H1 (cell line): ENCODE results near the gene HSPA4. TPM values are rescaled to one million over a fixed set of nuclear protein-coding genes. Genes with fewer than 3 reads are reported as not detected.
A peak's percentile ranks its signal among the peaks of the same experiment; 100 is the strongest.

Experiments
- CTCF ChIA-PET: fragments of 300-600 bp; sonication (Branson Sonifier 250); formaldehyde crosslinking; loops from one replicate; lab custom pipeline; 2021; ENCODE audit not compliant: partially characterized antibody; lab: Charles Lee
- POLR2A ChIA-PET: fragments of 300-600 bp; sonication (Branson Sonifier 250); formaldehyde crosslinking; loops from one replicate; lab custom pipeline; 2021; ENCODE audit warnings: inconsistent platforms; ENCODE audit not compliant: partially characterized antibody; lab: Charles Lee
- DNase-seq, 2 experiments: peaks; one replicate each; pipeline versions ENCODE4 v3.0.0 to v3.0.0-alpha.2; 2010 to 2022; ENCODE audit warnings: low spot score in 2 of 2, low read depth in 1 of 2, mixed read lengths in 1 of 2
- FAIRE-seq: peaks from 2 replicates; lab custom pipeline; 2011; peaks lifted over from hg19 to GRCh38; lab: Jason Lieb, UNC
- H2AFZ ChIP-seq: 2 replicates; pipeline ENCODE4 v1.8.1; 2012; ENCODE audit warnings: low read length, inconsistent platforms
- H2AK5ac ChIP-seq: 2 replicates; pipeline ENCODE4 v1.6.1; 2013; ENCODE audit warnings: low read depth, low read length
- H2BK120ac ChIP-seq: replicated peaks from 2 replicates; pipeline ENCODE3; 2013; ENCODE audit warnings: low read depth, low read length, inconsistent platforms
- H2BK12ac ChIP-seq: 2 replicates; pipeline ENCODE4 v1.6.1; 2013; ENCODE audit warnings: low read depth, low read length
- H2BK15ac ChIP-seq: 2 replicates; pipeline ENCODE4 v1.6.1; 2013; ENCODE audit warnings: low read length
- H2BK20ac ChIP-seq: 2 replicates; pipeline ENCODE4 v1.6.1; 2013; ENCODE audit warnings: low read length
- H2BK5ac ChIP-seq: 2 replicates; pipeline ENCODE4 v1.6.1; 2013; ENCODE audit warnings: low read depth, low read length
- H3K14ac ChIP-seq: 2 replicates; pipeline ENCODE4 v1.6.1; 2013; ENCODE audit warnings: inconsistent platforms; ENCODE audit not compliant: insufficient read length
- H3K18ac ChIP-seq: 2 replicates; pipeline ENCODE4 v1.6.1; 2013; ENCODE audit warnings: low read length; ENCODE audit errors: extremely low read depth
- H3K23ac ChIP-seq: 2 replicates; pipeline ENCODE4 v1.6.1; 2013; ENCODE audit warnings: inconsistent platforms; ENCODE audit not compliant: insufficient read length
- H3K23me2 ChIP-seq: 2 replicates; pipeline ENCODE4 v1.6.1; 2013; ENCODE audit warnings: low read depth, low read length
- H3K27ac ChIP-seq: 2 replicates; pipeline ENCODE4 v1.6.1; 2011; ENCODE audit warnings: low read depth, low read length, inconsistent platforms
- H3K27me3 ChIP-seq, 4 experiments: replicated peaks in 1 of 4; 1 replicate in 1 of 4; 2 replicates in 3 of 4; pipeline versions ENCODE4 v1.6.1 to v1.8.1; 2011 to 2013; ENCODE audit warnings: low read length in 3 of 4, mild to moderate bottlenecking in 3 of 4, inconsistent platforms in 2 of 4, mixed read lengths in 2 of 4, moderate library complexity in 1 of 4; ENCODE audit not compliant: control insufficient read depth in 3 of 4, insufficient read depth in 3 of 4; ENCODE audit errors: extremely low read depth in 1 of 4
- H3K36me3 ChIP-seq, 4 experiments: 2 replicates each; pipeline versions ENCODE4 v1.6.1 to v1.8.1; 2011 to 2013; ENCODE audit warnings: mild to moderate bottlenecking in 4 of 4, low read length in 3 of 4, moderate library complexity in 2 of 4, control low read depth in 1 of 4, inconsistent platforms in 1 of 4; ENCODE audit not compliant: insufficient read depth in 4 of 4, control insufficient read depth in 2 of 4
- H3K4ac ChIP-seq: replicated peaks from 2 replicates; pipeline ENCODE3; 2013; ENCODE audit warnings: low read length, low read depth, mixed read lengths, inconsistent platforms; ENCODE audit not compliant: insufficient read length
- H3K4me1 ChIP-seq, 4 experiments: replicated peaks in 1 of 4; 1 replicate in 1 of 4; 2 replicates in 3 of 4; pipeline versions ENCODE4 v1.6.1 to v1.8.1; 2011 to 2013; ENCODE audit warnings: low read length in 3 of 4, inconsistent platforms in 2 of 4, mixed read lengths in 1 of 4; ENCODE audit not compliant: insufficient read depth in 4 of 4, control insufficient read depth in 3 of 4
- H3K4me2 ChIP-seq, 2 experiments: 2 replicates each; pipeline versions ENCODE4 v1.6.1 to v1.8.1; 2011 to 2013; ENCODE audit warnings: low read depth in 2 of 2, low read length in 2 of 2, control low read depth in 1 of 2, inconsistent platforms in 1 of 2, mild to moderate bottlenecking in 1 of 2; ENCODE audit not compliant: insufficient read depth in 1 of 2
- H3K4me3 ChIP-seq, 4 experiments: fragments of 200-600, 300-600 bp in 1 of 4; sonication (generic), shearing (Covaris generic), sonication (Bioruptor Twin) in 1 of 4; 2 replicates each; pipeline versions ENCODE4 v1.5.1 to v1.8.1; 2011 to 2016; ENCODE audit warnings: low read length in 4 of 4, low read depth in 3 of 4, control low read depth in 2 of 4, inconsistent platforms in 2 of 4, mild to moderate bottlenecking in 2 of 4, mixed read lengths in 1 of 4, moderate library complexity in 1 of 4; ENCODE audit not compliant: insufficient read depth in 2 of 4; ENCODE audit errors: extremely low read depth in 1 of 4
- H3K56ac ChIP-seq: replicated peaks from 2 replicates; pipeline ENCODE3; 2013; ENCODE audit warnings: low read depth, mild to moderate bottlenecking, mixed read lengths, low read length, inconsistent platforms; ENCODE audit not compliant: insufficient read length
- H3K79me1 ChIP-seq: 2 replicates; pipeline ENCODE4 v1.6.1; 2013; ENCODE audit warnings: low read depth, low read length, control low read depth
- H3K79me2 ChIP-seq, 2 experiments: 2 replicates each; pipeline versions ENCODE4 v1.6.1 to v1.8.1; 2012 to 2013; ENCODE audit warnings: low read length in 2 of 2, mild to moderate bottlenecking in 2 of 2, inconsistent platforms in 1 of 2; ENCODE audit not compliant: insufficient read depth in 2 of 2, control insufficient read depth in 1 of 2
- H3K9ac ChIP-seq, 4 experiments: replicated peaks in 1 of 4; 1 replicate in 1 of 4; 2 replicates in 3 of 4; pipeline versions ENCODE4 v1.6.1 to v1.8.1; 2011 to 2013; ENCODE audit warnings: low read depth in 3 of 4, low read length in 3 of 4, control low read depth in 2 of 4, mild to moderate bottlenecking in 2 of 4, moderate library complexity in 2 of 4, inconsistent platforms in 1 of 4; ENCODE audit errors: extremely low read depth in 1 of 4
- H3K9me3 ChIP-seq, 2 experiments: 2 replicates each; pipeline versions ENCODE4 v1.6.1 to v1.8.1; 2012 to 2013; ENCODE audit warnings: mild to moderate bottlenecking in 2 of 2, moderate library complexity in 2 of 2, control low read depth in 1 of 2, inconsistent platforms in 1 of 2, low read depth in 1 of 2, low read length in 1 of 2, mixed read lengths in 1 of 2; ENCODE audit not compliant: insufficient read depth in 2 of 2
- H4K20me1 ChIP-seq, 2 experiments: replicated peaks in 1 of 2; 2 replicates each; pipeline versions ENCODE3 to v1.8.1; 2011 to 2013; ENCODE audit warnings: inconsistent platforms in 2 of 2, low read length in 2 of 2, mild to moderate bottlenecking in 1 of 2; ENCODE audit not compliant: insufficient read depth in 2 of 2, control insufficient read depth in 1 of 2
- H4K5ac ChIP-seq: 2 replicates; pipeline ENCODE4 v1.6.1; 2013; ENCODE audit warnings: low read length, low read depth, mixed read lengths, inconsistent platforms; ENCODE audit not compliant: insufficient read length
- H4K8ac ChIP-seq: 2 replicates; pipeline ENCODE4 v1.8.0; 2013; ENCODE audit warnings: mild to moderate bottlenecking, moderate library complexity, low read length, inconsistent platforms; ENCODE audit not compliant: insufficient read depth; ENCODE audit errors: extremely low read depth
- H4K91ac ChIP-seq: replicated peaks from 2 replicates; pipeline ENCODE3; 2013; ENCODE audit warnings: low read length, mixed read lengths, inconsistent platforms; ENCODE audit not compliant: insufficient read length
- BRCA1 ChIP-seq: IDR thresholded peaks from 2 replicates; pipeline ENCODE4 v1.6.1; 2012; ENCODE audit warnings: low read depth, low read length, improper control_type of control experiment
- CTBP2 ChIP-seq: IDR thresholded peaks from 2 replicates; pipeline ENCODE4 v1.7.0; 2011; ENCODE audit warnings: borderline replicate concordance, mild to moderate bottlenecking, moderate library complexity, mixed read lengths, low read length; ENCODE audit not compliant: insufficient read depth, insufficient read length
- JUND ChIP-seq: IDR thresholded peaks from 2 replicates; pipeline ENCODE4 v1.6.1; 2011; ENCODE audit warnings: mild to moderate bottlenecking, improper control_type of control experiment, low read length
- KDM1A ChIP-seq: fragments of 200-600, 300-600 bp; sonication (generic); IDR thresholded peaks from 2 replicates; pipeline ENCODE4 v1.7.1; 2016; ENCODE audit warnings: mild to moderate bottlenecking, low read length, borderline replicate concordance
- PHF8 ChIP-seq: fragments of 200-600 bp; sonication (generic); conservative IDR thresholded peaks from 2 replicates; pipeline ENCODE4 v1.7.1; 2012; ENCODE audit warnings: low read depth, mild to moderate bottlenecking, inconsistent platforms, low read length, moderate library complexity
- SP4 ChIP-seq: IDR thresholded peaks from 2 replicates; pipeline ENCODE4 v1.6.1; 2012; ENCODE audit warnings: low read length, inconsistent platforms
- YY1 ChIP-seq: IDR thresholded peaks from 2 replicates; pipeline ENCODE4 v1.6.1; 2011; ENCODE audit warnings: low read depth, mild to moderate bottlenecking, low read length
- WGBS, 2 experiments: shearing (Covaris generic) in 1 of 2; methylation state at CpG; one replicate each; pipeline versions ENCODE4 v1.1.6 to v1.1.7; 2013 to 2015; ENCODE audit warnings: low lambda C conversion rate in 2 of 2, mixed read lengths in 2 of 2, inconsistent platforms in 1 of 2, low coverage in 1 of 2, missing lambda C conversion rate in 1 of 2; ENCODE audit not compliant: insufficient replicate concordance in 2 of 2, insufficient coverage in 1 of 2, insufficient read length in 1 of 2; ENCODE audit errors: extremely low coverage in 1 of 2, missing lambda C conversion rate in 1 of 2; 5-methylcytosine and 5-hydroxymethylcytosine counted together
- polyA plus RNA-seq, 7 experiments: library from polyadenylated mRNA; depleted of rRNA in 3 of 7; stranded (reverse) in 5 of 7; unstranded in 2 of 7; fragments of >200 nt in 5 of 7; fragments of 200-250 nt in 2 of 7; gene quantifications; 1 replicate in 5 of 7; 2 replicates in 1 of 7; 4 replicates in 1 of 7; pipeline versions ENCODE4 v1.2.1 to v1.2.3, GENCODE V29; 2011 to 2013; ENCODE audit warnings: missing spikeins in 2 of 7, mixed read lengths in 2 of 7
- total RNA-seq: library from RNA; stranded (reverse); fragmentation: NEBNext Ultra II Directional; extraction: Animal tissue kit (Norgen Biotek cat#: 25700); gene quantifications from 2 replicates; pipeline ENCODE4 v1.2.1, GENCODE V29; 2021
- TF ChIP-seq, protein P1 (sequence below): IDR thresholded peaks from 2 replicates; pipeline ENCODE4 v1.6.1; 2012; ENCODE audit warnings: inconsistent platforms
- TF ChIP-seq, protein P2 (sequence below): IDR thresholded peaks from 2 replicates; pipeline ENCODE4 v1.6.1; 2012; ENCODE audit warnings: low read length, inconsistent platforms

Gene HSPA4
- total and polyA plus RNA-seq, 2 of the 8 experiments (the other 6 are each of a cell fraction or from before 2014, with no cell fraction given) = 28.9 to 445 TPM

DNA sequence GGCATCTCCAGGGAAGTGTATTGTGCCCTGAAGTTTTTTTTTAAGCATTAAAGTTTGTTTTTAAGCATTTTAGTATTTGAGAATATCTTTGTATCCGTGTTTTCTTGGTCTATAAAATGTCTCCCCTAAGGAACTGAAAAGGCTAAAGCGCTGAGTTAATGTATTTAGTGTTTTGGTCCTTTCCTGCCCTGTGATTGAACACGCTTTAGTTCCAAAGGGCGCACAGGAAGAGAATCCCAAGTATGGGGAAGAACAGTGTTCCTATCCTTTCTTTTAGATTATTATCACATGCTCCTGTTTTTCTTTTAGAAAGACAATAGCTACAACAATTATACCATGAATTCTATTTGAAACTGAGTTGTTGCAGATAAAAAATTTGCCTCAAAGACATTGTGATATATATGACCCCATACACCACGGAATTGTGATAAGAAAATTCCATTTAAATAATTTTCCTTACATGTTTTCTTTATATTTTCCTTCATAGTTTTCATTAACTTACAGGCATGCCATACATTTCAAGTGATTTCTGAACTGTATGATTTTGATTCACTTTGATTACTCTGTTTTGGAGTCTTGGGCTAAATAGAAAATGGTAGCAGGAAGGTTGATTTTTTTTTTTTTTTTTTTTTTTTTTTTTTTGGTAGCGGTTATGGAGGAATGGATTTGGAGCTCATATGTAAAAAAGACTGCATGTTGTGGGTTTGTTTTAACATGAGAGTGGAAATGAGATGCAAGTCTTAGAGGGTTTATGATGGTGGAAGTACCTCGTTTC, 3.1 kb downstream of the HSPA4 start:
- POLR2A ChIA-PET = interaction anchor here (0.6 to 1.4 kb wide), 4 partner anchors 15 to 147 kb away, joined by 3 to 4 read pairs (median 3); no protein-coding TSS in a partner anchor
- Histone ChIP-seq H3K79me1 (peaks cover 4% of the 10 kb centered on the region; the same call in 1 of the 2 replicates), H3K4me3 (0 out of 8 replicates have a peak overlapping the region, but pooled peaks of 1 of the 4 experiments have one; percentile 22), H3K56ac (no peak overlapping the region), H2BK20ac (no peak overlapping the region), H3K36me3 (no peaks in the 10 kb centered on the region), H3K4me2 (peak overlapping the region in 1 of 2 experiments; percentile 88; a peak in 2 of 4 replicates), H4K20me1 (peaks cover 19 to 31% of the 10 kb centered on the region in 2 experiments), H2AFZ (no peak overlapping the region), H3K27ac (no peak overlapping the region), H3K27me3 (no peaks in the 10 kb centered on the region), H3K18ac (no peak overlapping the region), H3K4me1 (peaks cover 0 to 8% (median 0%) of the 10 kb centered on the region in 4 experiments; a peak in 2 of 7 replicates), H3K14ac (no peak overlapping the region), H2BK12ac (no peak overlapping the region), H4K8ac (no peak overlapping the region), H2AK5ac (no peak overlapping the region), H4K91ac (no peak overlapping the region), H2BK15ac (no peak overlapping the region), H3K79me2 (peaks cover 67 to 79% of the 10 kb centered on the region in 2 experiments), H4K5ac (no peak overlapping the region), H2BK120ac (no peak overlapping the region), H2BK5ac (no peak overlapping the region), H3K9ac (no peak overlapping the region), H3K23me2 (peaks cover 10% of the 10 kb centered on the region), H3K4ac (no peak overlapping the region), H3K9me3 (no peaks in the 10 kb centered on the region), H3K23ac (no peak overlapping the region)
- no peak for FAIRE-seq
- CTCF ChIA-PET = interaction anchor here (0.6 kb wide), 2 partner anchors 211 to 699 kb away, joined by 3 to 5 read pairs; no protein-coding TSS in a partner anchor
- no peak for DNase-seq
- WGBS, 2 experiments = 92% methylated on average over 7 of the region's 7 CpGs; no CpG with 5 or more reads in 1 of the 2 experiments
- TF ChIP-seq, protein P1, sequence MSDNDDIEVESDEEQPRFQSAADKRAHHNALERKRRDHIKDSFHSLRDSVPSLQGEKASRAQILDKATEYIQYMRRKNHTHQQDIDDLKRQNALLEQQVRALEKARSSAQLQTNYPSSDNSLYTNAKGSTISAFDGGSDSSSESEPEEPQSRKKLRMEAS = no peak
- TF ChIP-seq JUND (no peak), CTBP2 (no peak), PHF8 (no peak), KDM1A (no peak), BRCA1 (no peak), SP4 (no peak), YY1 (no peak)
- TF ChIP-seq, protein P2, sequence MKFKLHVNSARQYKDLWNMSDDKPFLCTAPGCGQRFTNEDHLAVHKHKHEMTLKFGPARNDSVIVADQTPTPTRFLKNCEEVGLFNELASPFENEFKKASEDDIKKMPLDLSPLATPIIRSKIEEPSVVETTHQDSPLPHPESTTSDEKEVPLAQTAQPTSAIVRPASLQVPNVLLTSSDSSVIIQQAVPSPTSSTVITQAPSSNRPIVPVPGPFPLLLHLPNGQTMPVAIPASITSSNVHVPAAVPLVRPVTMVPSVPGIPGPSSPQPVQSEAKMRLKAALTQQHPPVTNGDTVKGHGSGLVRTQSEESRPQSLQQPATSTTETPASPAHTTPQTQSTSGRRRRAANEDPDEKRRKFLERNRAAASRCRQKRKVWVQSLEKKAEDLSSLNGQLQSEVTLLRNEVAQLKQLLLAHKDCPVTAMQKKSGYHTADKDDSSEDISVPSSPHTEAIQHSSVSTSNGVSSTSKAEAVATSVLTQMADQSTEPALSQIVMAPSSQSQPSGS = no peak
